HG03064 (cell line): ENCODE data around the gene ITGA1.
A peak's percentile ranks its signal among the peaks of the same experiment; 100 is the strongest.

Source experiments
- ATAC-seq: cut with Tn5 transposase; IDR thresholded peaks from one replicate; pipeline ENCODE4 v1.9.1; 2021; ENCODE audit warnings: low read depth; ENCODE audit not compliant: unreplicated experiment

ITGA1 gene

DNA sequence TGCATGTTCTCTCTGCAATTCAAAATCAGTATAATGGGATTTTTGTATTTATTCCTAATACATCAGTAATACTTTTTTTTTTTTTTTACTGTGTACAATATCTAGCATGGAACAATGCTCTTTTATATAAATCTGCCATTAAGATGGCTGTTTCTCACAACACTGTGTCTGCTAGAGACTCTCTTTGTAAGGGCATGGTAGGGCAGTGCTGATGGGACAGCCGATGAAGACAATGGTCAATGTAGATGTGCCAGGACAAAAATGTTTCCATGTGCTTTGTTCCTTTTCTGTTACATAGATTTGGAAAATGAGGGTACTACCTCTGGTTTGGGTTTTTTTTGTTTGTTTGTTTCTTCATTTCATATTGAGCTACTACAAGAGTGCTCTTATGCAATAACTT, 106.1 kb downstream of the ITGA1 start:
- ATAC-seq, result no peak

DNA sequence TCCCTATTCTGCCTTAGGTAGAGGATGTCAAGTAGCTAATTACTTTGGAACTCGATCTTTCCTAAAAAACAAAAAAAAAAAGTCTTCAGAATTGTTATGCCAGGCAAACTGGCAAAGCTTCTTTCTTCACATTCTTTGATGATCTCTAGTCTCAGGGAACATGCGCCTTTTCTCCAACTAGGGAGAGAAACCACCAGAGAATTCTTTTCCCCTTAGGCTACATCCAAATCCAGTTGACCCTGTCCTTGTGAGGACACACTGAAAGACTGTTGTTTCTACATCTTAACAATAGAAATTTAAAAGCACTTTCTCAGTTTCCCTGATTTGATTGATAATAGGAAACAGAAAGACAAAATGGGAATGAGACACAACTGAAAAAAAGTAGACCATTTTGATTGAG, 106.7 kb downstream of the ITGA1 start:
- ATAC-seq, result no peak

DNA sequence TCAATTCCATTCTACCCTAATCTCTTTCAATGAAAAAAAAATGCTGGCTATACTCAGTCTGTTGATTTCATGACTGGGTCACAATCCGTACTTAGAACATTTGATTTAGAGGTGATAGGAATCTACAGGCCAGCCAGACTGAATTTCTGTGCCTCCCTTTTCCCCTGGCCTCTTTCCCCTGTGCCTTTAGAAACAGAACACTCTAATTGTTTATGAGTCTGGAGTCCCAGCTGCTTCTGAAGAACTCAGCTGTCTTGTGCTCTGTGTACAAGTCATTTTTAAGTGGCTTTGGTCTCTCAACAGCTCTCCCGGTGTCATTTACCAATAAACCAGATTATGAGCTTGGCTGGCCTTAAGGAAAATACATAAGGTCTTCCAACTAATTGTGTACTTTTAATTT, 107.4 kb downstream of the ITGA1 start:
- ATAC-seq, result no peak

DNA sequence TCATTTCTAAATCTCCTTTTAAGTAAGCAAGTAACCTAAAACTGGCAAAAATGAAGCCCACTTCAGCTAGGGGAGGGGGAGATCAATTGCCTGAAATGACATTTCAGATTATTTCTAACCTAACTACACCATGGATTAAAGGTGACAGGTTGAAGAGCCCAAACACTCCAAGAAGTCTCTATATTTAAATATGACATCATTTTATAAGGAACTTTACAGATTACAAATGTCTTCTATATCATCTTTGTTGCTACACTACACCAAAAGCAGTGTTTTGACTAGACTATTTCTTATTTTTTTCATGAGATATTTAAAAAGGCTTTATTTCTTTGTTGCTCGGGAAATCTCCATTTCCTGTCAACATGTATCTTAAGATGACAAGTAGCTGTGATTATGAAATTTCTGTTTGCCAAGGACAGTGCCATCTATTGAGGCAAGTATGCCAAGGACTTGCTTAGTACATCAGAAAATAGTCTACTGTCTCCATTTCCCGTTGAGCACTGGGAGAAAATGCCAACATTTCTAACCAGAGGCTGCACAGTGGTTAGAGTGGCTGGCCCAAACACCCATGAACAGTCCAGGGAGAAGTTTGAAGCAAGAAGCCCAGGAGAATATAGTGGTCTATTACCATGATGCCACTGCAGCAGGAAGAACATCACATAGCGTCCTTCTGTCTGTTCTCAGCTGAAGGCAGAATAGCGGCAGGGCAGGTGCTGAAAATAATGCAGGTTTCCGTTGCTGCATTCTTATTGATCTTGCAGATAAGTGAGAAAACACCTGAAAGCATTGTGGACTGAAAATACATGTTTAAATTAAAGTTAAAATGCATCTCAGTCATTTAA, 108.1 kb downstream of the ITGA1 start:
- no peak for ATAC-seq

DNA sequence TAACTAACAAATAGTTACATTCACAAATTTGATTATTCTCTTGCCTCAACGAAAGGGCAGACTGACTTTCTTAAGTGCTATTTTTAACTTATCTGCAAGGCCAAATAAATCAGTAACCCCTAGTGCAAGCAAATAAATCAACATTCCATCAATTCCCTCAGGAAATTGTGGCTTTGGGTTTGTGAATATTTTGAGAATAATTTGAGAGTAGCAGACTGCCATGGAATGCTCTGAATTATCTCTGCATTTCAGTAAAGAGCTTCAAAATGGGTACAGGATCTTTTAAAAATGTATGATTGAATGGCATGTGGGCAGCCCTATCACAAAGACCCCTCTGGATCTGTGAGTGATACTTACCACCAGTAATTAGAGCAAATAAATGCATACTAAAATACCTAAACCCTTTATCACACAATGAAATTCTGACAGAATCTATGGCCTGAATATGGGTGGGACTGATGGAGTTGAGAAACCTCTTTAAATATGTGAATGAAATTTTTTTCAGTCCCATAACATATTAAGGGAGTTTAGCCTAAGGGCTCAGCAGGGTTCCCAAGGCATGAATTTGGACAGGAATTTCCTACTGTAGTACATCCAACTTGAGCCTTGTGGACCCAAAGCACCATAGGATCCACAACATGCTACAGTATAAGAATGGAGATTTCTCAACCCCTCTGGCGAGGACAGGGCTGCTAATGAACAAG, 109.0 kb downstream of the ITGA1 start:
- ATAC-seq, result no peak

DNA sequence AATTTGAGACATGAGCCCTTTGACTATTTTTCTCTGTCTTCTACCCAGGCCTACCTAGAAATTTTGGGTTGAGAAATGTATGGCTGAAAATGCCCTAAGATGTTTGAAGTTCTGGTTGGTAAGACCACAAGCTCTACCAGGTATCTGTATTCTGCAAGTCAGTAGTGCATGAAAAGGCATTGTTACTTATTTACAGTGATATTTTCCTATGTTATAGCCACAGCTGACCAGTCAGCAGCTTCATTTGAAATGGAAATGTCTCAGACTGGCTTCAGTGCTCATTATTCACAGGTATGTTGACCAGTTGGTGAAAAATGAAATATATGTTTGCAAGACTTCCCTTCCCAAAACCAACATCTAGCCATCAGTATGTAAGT, 109.5 kb downstream of the ITGA1 start:
- no peak for ATAC-seq

DNA sequence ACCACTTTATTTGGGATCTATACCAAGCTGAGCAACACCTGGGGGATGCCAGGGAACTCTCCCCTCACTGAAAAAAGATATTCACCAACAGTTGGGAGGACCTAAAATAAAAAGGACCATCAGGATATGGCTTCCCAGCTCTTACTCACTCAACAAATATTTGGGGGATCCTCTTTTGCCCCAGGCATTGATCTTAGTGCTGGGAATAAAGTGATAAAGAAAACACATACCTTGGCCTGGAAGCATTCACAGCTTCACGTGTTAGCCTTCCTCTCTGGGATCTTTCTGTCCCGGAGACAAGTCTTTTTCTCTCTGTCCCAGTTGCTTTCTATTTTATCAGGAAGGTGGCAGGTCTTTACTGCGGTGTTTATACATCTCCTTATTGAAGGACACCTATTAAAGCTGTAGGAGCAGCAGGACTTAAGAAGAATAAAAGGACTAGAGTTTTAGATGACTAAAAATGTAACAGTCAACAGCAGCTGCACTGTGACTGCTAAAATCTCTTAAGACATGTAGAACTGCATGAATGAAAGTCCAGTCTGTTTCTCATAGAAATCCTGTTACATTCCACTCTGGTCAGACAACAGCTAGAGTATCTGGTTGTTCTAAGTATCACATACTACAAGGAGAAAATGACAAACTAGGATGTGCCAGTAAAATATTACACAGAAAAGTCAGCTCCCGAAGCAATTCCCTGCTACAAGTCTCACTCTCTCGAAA, 111.4 kb downstream of the ITGA1 start:
- no peak for ATAC-seq

DNA sequence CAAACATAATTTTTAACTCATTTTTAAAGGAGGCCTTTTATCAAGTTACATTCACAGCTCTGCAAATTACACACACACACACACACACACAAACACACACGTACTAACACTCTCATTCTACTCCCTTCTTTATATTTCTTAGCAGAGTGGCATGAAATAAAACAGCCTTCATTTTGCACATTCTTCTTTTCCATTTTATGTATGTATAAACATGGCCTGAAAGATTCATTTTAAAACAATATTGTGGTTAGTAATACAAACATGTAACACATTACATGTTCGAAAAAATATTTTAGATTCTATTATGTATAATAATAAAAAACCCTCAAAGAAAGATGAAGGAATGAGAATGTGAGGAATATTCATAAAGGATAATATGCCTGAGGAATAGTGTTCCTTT, 115.4 kb downstream of the ITGA1 start:
- no peak for ATAC-seq

DNA sequence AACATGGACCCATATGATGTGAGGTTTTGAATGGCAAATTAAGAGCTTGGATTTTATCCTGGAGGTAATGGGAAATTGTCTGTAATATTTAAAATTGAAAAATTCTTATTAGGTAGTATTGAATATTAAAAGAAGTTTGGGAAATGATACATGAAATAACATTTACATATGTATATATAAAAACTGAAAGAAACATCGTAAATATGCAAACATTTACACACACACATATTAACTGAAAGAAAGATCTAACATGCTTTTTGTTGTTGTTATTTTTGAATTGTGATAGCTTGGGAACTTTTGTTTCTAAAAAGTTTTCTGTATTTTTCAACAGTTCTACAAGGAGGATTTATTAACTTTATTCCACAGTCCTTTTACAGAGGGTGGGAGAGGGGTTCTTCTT, 118.6 kb downstream of the ITGA1 start:
- ATAC-seq, result no peak

DNA sequence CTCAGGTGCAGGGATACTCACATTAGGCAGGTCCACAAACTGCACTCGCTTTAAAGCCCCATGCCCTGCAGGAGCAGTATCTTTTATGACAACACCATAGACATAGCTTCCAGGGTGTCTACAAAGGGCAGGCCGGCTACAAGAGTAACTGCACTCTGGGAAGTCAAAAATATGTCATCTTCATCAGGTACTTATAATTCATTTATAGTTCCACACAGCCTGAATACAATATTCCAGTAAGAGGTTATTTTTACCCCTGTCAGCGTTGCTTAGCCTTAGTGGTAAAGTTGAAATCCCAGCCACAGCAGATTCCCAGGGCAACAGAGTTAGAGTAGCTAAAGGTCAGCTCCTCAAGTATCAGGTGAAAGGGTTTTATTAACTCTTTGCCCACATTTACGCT, 119.1 kb downstream of the ITGA1 start:
- ATAC-seq, result no peak

DNA sequence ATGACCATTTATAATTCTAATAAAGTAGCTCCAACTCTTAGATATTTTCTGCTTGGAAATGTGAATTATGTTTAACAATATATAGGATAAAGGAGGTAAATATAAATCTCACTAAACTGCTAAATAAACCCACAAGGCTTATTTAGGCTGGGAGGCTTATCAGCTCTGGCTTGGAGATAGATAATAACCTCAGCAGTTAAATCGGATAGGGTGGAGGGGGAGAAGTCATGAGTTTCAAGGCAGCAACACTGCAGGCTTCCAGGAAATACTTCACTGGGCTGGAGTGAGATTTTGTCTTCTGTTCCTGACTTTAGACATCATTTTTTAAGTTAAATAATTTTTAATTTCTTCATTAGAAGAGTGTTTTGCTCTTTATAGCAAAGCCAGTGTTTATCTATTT, 121.5 kb downstream of the ITGA1 start:
- no peak for ATAC-seq

DNA sequence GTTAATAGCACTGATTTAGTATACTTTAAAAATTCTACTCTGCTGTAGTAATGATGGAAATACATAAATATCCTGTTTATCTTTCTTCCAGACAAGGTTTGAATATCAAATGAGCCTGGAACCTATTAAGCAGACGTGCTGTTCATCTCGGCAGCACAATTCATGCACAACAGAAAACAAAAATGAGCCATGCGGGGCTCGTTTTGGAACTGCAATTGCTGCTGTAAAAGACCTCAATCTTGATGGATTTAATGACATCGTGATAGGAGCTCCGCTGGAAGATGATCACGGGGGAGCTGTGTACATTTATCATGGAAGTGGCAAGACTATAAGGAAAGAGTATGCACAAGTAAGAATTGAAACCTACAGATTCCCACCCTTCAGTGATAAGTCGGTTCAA, 122.4 kb downstream of the ITGA1 start:
- ATAC-seq, result no peak

DNA sequence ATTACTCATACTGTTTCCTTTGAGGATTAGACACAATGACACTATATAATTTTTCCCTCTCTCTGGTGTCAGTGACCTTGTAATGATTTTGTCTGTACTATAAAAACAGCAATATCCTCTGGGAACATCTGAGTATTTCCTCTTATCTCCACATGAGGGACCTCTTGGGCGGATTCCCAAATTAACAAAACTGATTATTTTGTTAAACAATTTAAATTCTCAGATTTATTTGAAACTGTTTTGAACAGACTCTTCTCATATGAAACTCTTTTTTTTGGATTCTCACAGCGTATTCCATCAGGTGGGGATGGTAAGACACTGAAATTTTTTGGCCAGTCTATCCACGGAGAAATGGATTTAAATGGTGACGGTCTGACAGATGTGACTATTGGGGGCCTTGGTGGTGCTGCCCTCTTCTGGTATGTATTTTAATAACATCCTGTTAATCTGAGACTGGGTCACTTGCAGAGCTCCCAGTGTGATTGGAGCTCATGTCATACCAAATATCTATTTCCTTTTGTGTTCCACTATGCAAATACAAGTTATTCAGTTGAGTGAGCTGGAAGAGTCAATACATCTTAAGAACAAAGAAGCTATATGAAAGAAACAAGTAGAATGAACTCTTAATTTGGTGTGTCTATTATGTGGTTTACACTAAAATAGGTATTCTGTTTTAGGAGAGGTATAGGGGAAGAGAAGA, 127.6 kb downstream of the ITGA1 start:
- peak; percentile 95 for ATAC-seq

DNA sequence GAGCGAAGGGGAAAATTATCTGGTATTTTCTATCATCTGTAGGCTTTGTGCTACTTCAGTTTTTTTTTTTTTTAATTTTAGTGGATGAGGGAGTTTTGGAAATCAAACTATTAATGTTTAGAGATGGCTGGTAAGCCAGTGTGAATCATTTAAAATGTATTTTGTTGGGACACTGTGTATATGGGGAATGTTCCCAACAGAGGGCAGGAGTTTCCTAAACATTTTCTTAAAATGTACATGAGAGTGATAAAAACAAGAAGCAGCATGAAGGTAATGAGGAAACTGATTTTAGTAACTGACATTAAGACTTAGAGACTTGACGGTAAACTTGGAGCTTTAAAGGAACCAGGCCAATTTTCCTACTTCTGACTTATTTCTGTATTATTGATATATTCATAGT, 133.2 kb downstream of the ITGA1 start:
- no peak for ATAC-seq

DNA sequence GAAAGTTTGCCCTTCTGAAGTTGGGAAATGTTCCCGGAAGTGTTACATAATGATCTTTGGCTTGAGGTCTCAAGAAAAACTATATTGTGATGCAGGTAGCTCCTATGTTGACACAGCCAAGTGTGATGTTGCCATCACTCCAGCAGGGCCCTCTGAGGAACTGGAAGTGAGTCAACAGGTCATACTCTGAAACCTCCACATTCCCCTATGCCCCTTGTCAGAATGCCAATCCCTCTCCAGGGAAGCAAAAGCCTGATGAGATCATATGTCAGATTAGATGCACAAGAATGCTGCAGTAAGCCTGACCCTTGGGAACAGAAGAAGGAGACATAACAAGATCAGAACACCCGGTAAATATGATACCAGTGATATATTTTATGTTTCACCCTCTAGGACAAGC, 134.7 kb downstream of the ITGA1 start:
- no peak for ATAC-seq

DNA sequence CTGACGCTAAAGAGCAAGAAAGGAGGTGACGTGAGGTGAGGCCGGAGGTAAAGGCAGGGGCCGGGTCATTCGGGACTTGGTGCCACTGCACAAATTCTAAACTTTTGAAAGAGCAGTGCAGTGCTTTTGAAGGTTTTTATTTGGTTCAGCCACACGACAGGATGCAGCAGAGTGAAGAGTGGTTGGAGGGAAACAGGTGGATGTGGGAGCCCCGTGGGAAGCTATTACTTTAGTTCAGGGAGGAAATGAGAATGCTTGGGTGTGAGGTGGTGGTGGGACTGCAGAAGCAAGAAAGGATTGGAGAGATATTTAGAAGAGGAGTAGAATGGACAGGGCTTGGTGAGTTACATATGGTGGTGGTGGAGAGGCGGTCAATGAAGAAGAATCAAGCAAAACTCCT, 136.7 kb downstream of the ITGA1 start:
- no peak for ATAC-seq

DNA sequence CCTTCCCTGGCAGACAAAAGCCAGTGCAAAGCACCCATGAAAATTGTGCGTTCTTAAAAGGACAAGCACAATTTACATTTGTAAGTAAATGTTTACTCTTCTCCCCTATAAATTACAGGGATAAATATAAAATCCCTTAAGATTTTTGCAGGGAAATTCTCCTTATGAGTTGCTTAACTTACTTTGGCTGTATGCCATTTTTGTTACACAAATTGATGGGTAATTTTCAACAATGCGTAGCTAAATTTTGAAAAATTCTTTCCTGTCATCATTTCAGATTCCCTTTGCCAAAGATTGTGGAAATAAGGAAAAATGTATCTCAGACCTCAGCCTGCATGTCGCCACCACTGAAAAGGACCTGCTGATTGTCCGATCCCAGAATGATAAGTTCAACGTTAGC, 137.3 kb downstream of the ITGA1 start:
- ATAC-seq, result no peak

DNA sequence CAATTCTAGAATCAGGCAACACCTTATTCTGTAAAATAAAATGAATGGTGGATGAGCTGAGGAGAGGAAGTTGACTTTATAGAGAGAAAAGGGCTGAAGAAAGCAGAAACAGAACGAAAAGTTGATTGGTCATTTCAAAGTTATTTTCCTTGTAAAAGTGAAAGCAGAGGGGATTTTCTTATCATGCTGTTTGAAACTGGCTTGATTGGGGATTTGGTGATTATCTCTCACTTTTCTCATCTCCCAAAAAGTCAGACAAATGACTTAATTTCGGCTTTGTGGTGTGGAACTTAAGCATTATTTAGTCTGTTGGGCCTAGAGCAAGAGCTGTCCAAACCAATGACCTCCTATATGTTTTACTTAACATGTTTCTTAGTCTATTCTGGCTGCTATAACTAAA, 141.0 kb downstream of the ITGA1 start:
- ATAC-seq, result no peak

DNA sequence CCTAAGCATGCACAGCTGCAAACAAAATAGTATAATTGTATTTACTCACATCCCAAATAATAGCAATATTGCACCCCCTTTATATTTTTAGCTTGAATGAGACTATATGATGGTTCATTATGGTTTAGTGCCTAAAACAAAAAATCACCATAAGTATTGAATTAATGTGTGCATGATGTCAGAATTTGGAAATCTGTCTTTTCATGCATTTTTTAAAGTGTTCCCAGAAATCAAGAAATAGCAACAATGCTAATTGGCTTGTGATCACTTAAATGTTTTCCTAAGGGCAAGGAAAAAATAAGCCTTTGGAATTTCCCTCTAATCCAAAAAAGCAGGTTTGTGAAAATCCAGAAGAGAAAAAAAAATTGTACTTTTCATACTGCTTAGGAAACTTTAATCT, 150.5 kb downstream of the ITGA1 start:
- no peak for ATAC-seq

DNA sequence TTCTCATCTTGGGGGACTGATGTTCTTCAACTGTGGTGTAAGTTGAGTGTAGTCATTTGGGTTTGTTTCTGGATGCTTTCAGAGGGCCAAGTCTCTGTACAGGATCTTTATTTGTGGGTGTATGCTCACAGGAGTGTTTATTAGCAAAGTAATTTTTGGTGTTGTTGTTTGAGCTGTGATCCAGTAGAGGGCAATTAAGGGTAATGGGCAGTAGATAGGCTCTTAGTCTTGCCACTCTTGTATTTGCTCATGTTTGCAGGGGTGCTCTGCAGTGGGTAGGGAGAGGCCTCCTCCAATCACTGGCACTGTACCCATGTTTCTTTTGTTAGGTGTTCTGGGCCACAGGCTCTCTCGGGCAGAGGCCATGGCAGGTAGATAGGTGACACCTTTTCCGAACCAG, 155.6 kb downstream of the ITGA1 start:
- no peak for ATAC-seq

DNA sequence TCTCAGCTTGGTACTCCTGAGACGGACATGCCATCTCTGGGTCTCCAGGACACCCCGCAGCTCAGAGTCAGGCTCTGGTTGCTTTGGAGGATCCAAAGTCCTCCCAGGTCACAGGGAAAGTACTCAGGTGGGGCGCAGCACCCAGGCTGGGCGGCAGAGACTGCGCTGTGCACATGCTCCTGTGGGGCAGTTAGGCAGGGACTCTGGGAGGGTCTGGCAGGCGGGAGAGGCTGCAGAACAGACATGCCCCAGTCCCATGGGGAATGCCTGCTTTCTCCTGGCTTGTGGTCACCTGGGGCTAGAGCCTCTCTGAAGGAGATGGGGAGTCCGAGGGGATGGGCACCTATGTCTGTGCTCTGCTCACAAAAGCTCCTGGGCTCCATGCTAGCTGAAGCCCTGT, 156.1 kb downstream of the ITGA1 start:
- no peak for ATAC-seq
